ENCODE results near the gene USP17L10. TPM values are rescaled to one million over a fixed set of nuclear protein-coding genes. Genes with fewer than 3 reads are reported as not detected.
"Not testable (repeated sequence)": the region's sequence is repeated elsewhere in the genome, so short reads cannot be mapped to it uniquely, and the experiment has no call there.

Gene USP17L10
- not detected in 2 replicates for total RNA-seq
- long read RNA-seq, result 0 reads

DNA sequence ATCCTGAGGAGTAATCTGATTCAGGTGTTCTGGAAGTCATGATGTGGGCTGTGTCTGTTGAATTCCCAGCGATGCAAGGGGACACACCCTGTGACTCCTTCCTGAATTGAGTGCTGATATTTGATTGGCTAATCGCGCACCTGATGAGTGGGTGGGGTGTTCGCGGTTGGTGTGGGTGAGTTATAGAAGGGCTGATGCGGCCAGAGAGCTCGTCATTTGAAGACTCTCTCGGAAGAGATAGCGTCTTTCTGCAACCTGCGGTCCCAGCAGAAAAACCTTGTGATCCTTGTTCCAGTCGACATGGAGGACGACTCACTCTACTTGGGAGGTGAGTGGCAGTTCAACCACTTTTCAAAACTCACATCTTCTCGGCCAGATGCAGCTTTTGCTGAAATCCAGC is at the start of gene USP17L10:
USP17L10 (plus strand) TSS at position 301 of the 400 bp plus-strand sequence; CDS start at position 301, 0 bp downstream.
- DNase-seq (ENCODE audit: low read depth, low spot score); H3K27me3 Mint-ChIP-seq (ENCODE audit: low read depth); H3K9me3 Mint-ChIP-seq; H3K27ac Mint-ChIP-seq (ENCODE audit: unreplicated experiment); H3K4me3 Mint-ChIP-seq; H3K36me3 Mint-ChIP-seq (ENCODE audit: low read depth); H3K4me1 Mint-ChIP-seq: not testable (repeated sequence)

DNA sequence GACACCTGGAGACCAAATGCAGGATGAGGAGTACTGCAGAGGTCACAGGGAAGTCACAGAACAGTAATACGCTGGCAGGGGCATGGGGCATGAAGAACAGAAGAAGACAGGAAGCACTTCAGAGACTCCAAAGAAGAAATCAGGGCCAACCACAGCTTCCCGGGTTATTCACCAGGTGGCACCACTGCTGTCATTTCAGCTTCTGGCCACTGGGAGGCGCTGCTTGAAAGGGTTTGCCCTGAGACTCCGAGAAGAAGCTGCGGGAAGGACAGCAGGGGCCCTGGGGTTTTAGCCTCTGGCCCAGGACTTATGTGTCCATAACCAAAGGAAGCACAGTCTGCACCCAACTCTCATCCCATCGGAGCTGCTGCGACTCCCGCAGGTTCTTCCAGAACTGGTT is 44.5 kb upstream of the USP17L10 start:
- H3K27ac Mint-ChIP-seq (ENCODE audit: unreplicated experiment); DNase-seq (ENCODE audit: low read depth, low spot score); H3K27me3 Mint-ChIP-seq (ENCODE audit: low read depth); H3K4me3 Mint-ChIP-seq; H3K4me1 Mint-ChIP-seq; H3K36me3 Mint-ChIP-seq (ENCODE audit: low read depth); H3K9me3 Mint-ChIP-seq: not testable (repeated sequence)

GRCh38 chr4:9169791-9170459 is 40.5 kb upstream of the USP17L10 start, which contains the start of gene FAM90A26:
TSS of gene FAM90A26 (plus strand) at chr4:9170409. CDS start at chr4:9173173, 2,764 bp downstream.
- H3K9me3 Mint-ChIP-seq; H3K4me1 Mint-ChIP-seq; H3K27ac Mint-ChIP-seq (ENCODE audit: unreplicated experiment); H3K36me3 Mint-ChIP-seq (ENCODE audit: low read depth); H3K4me3 Mint-ChIP-seq; DNase-seq (ENCODE audit: low read depth, low spot score); H3K27me3 Mint-ChIP-seq (ENCODE audit: low read depth): not testable (repeated sequence)

DNA sequence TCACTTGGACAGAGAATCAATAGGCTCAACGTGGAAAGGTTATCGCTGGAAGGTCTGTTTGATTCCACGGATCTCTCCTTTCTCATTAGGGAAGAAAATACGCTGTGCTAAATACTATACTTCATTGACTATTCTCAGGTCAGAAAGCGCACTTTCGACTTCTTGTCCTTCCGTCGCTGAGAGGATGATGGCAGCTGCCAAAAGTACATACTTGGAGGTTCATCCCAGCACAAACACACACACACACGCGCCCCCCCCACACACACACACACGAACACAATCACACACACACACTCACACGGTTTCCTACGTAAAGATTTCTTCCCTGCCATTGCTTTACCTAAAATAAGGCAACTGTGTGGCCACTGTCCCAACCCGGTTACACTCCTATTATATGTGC is 4.2 kb downstream of the USP17L10 start:
- DNase-seq (ENCODE audit: low read depth, low spot score); H3K36me3 Mint-ChIP-seq (ENCODE audit: low read depth); H3K27ac Mint-ChIP-seq (ENCODE audit: unreplicated experiment); H3K27me3 Mint-ChIP-seq (ENCODE audit: low read depth); H3K4me3 Mint-ChIP-seq; H3K9me3 Mint-ChIP-seq; H3K4me1 Mint-ChIP-seq: not testable (repeated sequence)

- H3K4me1 Mint-ChIP-seq, result not testable (repeated sequence)
Observed at GRCh38 chr4:9215105-9215504, 4.6 kb downstream of the USP17L10 start, which contains the start of gene USP17L11. TSS of gene USP17L11 (plus strand) at chr4:9215405. CDS start at chr4:9215405, 0 bp downstream.

DNA sequence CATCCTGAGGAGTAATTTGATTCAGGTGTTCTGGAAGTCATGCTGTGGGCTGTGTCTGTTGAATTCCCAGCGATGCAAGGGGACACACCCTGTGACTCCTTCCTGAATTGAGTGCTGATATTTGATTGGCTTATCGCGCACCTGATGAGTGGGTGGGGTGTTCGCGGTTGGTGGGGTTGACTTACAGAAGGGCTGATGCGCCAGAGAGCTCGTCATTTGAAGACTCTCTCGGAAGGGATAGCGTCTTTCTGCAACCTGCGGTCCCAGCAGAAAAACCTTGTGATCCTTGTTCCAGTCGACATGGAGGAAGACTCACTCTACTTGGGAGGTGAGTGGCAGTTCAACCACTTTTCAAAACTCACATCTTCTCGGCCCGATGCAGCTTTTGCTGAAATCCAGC is 9.4 kb downstream of the USP17L10 start, which contains the start of gene USP17L12:
USP17L12 (plus strand) TSS at position 301 of the 400 bp plus-strand sequence; CDS start at position 301, 0 bp downstream.
- not testable (repeated sequence) for H3K9me3 Mint-ChIP-seq; H3K36me3 Mint-ChIP-seq (ENCODE audit: low read depth); H3K27me3 Mint-ChIP-seq (ENCODE audit: low read depth); H3K27ac Mint-ChIP-seq (ENCODE audit: unreplicated experiment); H3K4me1 Mint-ChIP-seq; DNase-seq (ENCODE audit: low read depth, low spot score); H3K4me3 Mint-ChIP-seq

More at GRCh38 chr4:9215105-9215504, 4.6 kb downstream of the USP17L10 start, which contains the start of gene USP17L11:
- not testable (repeated sequence) for H3K27me3 Mint-ChIP-seq (ENCODE audit: low read depth); DNase-seq (ENCODE audit: low read depth, low spot score); H3K9me3 Mint-ChIP-seq; H3K27ac Mint-ChIP-seq (ENCODE audit: unreplicated experiment); H3K36me3 Mint-ChIP-seq (ENCODE audit: low read depth); H3K4me3 Mint-ChIP-seq

DNA sequence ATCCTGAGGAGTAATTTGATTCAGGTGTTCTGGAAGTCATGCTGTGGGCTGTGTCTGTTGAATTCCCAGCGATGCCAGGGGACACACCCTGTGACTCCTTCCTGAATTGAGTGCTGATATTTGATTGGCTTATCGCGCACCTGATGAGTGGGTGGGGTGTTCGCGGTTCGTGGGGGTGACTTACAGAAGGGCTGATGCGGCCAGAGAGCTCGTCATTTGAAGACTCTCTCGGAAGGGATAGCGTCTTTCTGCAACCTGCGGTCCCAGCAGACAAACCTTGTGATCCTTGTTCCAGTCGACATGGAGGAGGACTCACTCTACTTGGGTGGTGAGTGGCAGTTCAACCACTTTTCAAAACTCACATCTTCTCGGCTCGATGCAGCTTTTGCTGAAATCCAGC is 14.1 kb downstream of the USP17L10 start, which contains the start of gene USP17L13:
USP17L13 (plus strand) TSS at position 301 of the 400 bp plus-strand sequence; CDS start at position 301, 0 bp downstream.
- not testable (repeated sequence) for H3K27me3 Mint-ChIP-seq (ENCODE audit: low read depth); H3K27ac Mint-ChIP-seq (ENCODE audit: unreplicated experiment); H3K36me3 Mint-ChIP-seq (ENCODE audit: low read depth); DNase-seq (ENCODE audit: low read depth, low spot score); H3K4me3 Mint-ChIP-seq; H3K9me3 Mint-ChIP-seq; H3K4me1 Mint-ChIP-seq

- H3K27ac Mint-ChIP-seq (ENCODE audit: unreplicated experiment); H3K9me3 Mint-ChIP-seq; H3K36me3 Mint-ChIP-seq (ENCODE audit: low read depth); H3K4me3 Mint-ChIP-seq; H3K27me3 Mint-ChIP-seq (ENCODE audit: low read depth); H3K4me1 Mint-ChIP-seq: not testable (repeated sequence)
- DNase-seq (ENCODE audit: low read depth, low spot score), result peak; percentile 0
Observed at GRCh38 chr4:9230249-9230648, 19.8 kb downstream of the USP17L10 start.

DNA sequence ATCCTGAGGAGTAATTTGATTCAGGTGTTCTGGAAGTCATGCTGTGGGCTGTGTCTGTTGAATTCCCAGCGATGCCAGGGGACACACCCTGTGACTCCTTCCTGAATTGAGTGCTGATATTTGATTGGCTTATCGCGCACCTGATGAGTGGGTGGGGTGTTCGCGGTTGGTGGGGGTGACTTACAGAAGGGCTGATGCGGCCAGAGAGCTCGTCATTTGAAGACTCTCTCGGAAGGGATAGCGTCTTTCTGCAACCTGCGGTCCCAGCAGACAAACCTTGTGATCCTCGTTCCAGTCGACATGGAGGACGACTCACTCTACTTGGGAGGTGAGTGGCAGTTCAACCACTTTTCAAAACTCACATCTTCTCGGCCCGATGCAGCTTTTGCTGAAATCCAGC is 23.6 kb downstream of the USP17L10 start, which contains the start of gene USP17L15:
USP17L15 (plus strand) TSS at position 301 of the 400 bp plus-strand sequence; CDS start at position 301, 0 bp downstream.
- not testable (repeated sequence) for H3K36me3 Mint-ChIP-seq (ENCODE audit: low read depth); H3K4me3 Mint-ChIP-seq; H3K27me3 Mint-ChIP-seq (ENCODE audit: low read depth); H3K9me3 Mint-ChIP-seq; H3K4me1 Mint-ChIP-seq; DNase-seq (ENCODE audit: low read depth, low spot score); H3K27ac Mint-ChIP-seq (ENCODE audit: unreplicated experiment)

DNA sequence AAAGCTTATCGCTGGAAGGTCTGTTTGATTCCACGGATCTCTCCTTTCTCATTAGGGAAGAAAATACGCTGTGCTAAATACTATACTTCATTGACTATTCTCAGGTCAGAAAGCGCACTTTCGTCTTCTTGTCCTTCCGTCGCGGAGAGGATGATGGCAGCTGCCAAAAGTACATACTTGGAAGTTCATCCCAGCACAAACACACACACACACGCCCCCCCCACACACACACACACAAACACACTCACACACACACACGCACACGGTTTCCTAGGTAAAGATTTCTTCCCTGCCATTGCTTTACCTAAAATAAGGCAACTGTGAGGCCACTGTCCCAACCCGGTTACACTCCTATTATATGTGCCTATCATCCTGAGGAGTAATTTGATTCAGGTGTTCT is 28.0 kb downstream of the USP17L10 start:
- H3K9me3 Mint-ChIP-seq; H3K4me1 Mint-ChIP-seq; H3K27me3 Mint-ChIP-seq (ENCODE audit: low read depth); DNase-seq (ENCODE audit: low read depth, low spot score); H3K4me3 Mint-ChIP-seq; H3K27ac Mint-ChIP-seq (ENCODE audit: unreplicated experiment); H3K36me3 Mint-ChIP-seq (ENCODE audit: low read depth): not testable (repeated sequence)

GRCh38 chr4:9243579-9243978 is 33.1 kb downstream of the USP17L10 start, which contains the start of gene USP17L17:
TSS of gene USP17L17 (plus strand) at chr4:9243879. CDS start at chr4:9243879, 0 bp downstream.
- H3K27ac Mint-ChIP-seq (ENCODE audit: unreplicated experiment); H3K4me1 Mint-ChIP-seq; H3K9me3 Mint-ChIP-seq; H3K4me3 Mint-ChIP-seq; DNase-seq (ENCODE audit: low read depth, low spot score); H3K27me3 Mint-ChIP-seq (ENCODE audit: low read depth); H3K36me3 Mint-ChIP-seq (ENCODE audit: low read depth): not testable (repeated sequence)

DNA sequence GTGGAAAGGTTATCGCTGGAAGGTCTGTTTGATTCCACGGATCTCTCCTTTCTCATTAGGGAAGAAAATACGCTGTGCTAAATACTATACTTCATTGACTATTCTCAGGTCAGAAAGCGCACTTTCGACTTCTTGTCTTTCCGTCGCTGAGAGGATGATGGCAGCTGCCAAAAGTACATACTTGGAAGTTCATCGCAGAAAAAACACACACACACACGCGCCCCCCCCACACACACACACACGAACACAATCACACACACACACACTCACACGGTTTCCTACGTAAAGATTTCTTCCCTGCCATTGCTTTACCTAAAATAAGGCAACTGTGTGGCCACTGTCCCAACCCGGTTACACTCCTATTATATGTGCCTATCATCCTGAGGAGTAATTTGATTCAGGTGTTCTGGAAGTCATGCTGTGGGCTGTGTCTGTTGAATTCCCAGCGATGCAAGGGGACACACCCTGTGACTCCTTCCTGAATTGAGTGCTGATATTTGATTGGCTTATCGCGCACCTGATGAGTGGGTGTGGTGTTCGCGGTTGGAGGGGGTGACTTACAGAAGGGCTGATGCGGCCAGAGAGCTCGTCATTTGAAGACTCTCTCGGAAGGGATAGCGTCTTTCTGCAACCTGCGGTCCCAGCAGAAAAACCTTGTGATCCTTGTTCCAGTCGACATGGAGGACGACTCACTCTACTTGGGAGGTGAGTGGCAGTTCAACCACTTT is 37.7 kb downstream of the USP17L10 start, which contains the start of gene USP17L18:
USP17L18 (plus strand) TSS at position 678 of the 728 bp plus-strand sequence; CDS start at position 678, 0 bp downstream.
- not testable (repeated sequence) for H3K36me3 Mint-ChIP-seq (ENCODE audit: low read depth); H3K4me1 Mint-ChIP-seq; H3K9me3 Mint-ChIP-seq; DNase-seq (ENCODE audit: low read depth, low spot score); H3K27ac Mint-ChIP-seq (ENCODE audit: unreplicated experiment); H3K4me3 Mint-ChIP-seq; H3K27me3 Mint-ChIP-seq (ENCODE audit: low read depth)

DNA sequence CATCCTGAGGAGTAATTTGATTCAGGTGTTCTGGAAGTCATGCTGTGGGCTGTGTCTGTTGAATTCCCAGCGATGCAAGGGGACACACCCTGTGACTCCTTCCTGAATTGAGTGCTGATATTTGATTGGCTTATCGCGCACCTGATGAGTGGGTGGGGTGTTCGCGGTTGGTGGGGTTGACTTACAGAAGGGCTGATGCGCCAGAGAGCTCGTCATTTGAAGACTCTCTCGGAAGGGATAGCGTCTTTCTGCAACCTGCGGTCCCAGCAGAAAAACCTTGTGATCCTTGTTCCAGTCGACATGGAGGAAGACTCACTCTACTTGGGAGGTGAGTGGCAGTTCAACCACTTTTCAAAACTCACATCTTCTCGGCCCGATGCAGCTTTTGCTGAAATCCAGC is 42.6 kb downstream of the USP17L10 start, which contains the start of gene USP17L19:
USP17L19 (plus strand) TSS at position 301 of the 400 bp plus-strand sequence; CDS start at position 301, 0 bp downstream.
- not testable (repeated sequence) for H3K9me3 Mint-ChIP-seq; H3K27ac Mint-ChIP-seq (ENCODE audit: unreplicated experiment); H3K4me3 Mint-ChIP-seq; H3K27me3 Mint-ChIP-seq (ENCODE audit: low read depth); H3K36me3 Mint-ChIP-seq (ENCODE audit: low read depth); DNase-seq (ENCODE audit: low read depth, low spot score); H3K4me1 Mint-ChIP-seq
